Breast epithelium (tissue), 4 donors: Measurements from ENCODE around the gene UIMC1. TPM values are rescaled to one million over a fixed set of nuclear protein-coding genes. Genes with fewer than 3 reads are reported as not detected.
"Not testable (repeated sequence)": the region's sequence is repeated elsewhere in the genome, so short reads cannot be mapped to it uniquely, and the experiment has no call there.

ENCODE experiments used
- DNase-seq, 2 donors: peaks; one replicate each; pipeline ENCODE4 v3.0.0-alpha.2; 2019; ENCODE audit warnings: low spot score in 2 of 2
- H3K27ac ChIP-seq, 2 donors: fragments of 200-600 bp; sonication (generic) in 1 of 2; one replicate each; pipeline ENCODE4 v1.5.1; 2016 to 2019; ENCODE audit warnings: mild to moderate bottlenecking in 1 of 2
- H3K27me3 ChIP-seq, 2 donors: fragments of 200-600 bp; sonication (generic) in 1 of 2; one replicate each; pipeline versions ENCODE4 v1.5.1 to v1.6.0; 2017 to 2019; ENCODE audit warnings: control low read depth in 1 of 2, mild to moderate bottlenecking in 1 of 2
- H3K36me3 ChIP-seq: fragments of 200-600 bp; one replicate; pipeline ENCODE4 v1.5.1; 2019
- H3K4me1 ChIP-seq, 2 donors: fragments of 200-600 bp; sonication (generic); one replicate each; pipeline ENCODE4 v1.5.1; 2016 to 2019; ENCODE audit warnings: control low read depth in 1 of 2
- H3K4me3 ChIP-seq, 3 donors: fragments of 200-600 bp; sonication (generic); 1 replicate in 2 of 3; 2 replicates in 1 of 3; pipeline ENCODE4 v1.5.1; 2016 to 2019; ENCODE audit warnings: mild to moderate bottlenecking in 3 of 3, moderate library complexity in 2 of 3
- H3K9me3 ChIP-seq, 2 donors: fragments of 200-600 bp; sonication (generic) in 1 of 2; one replicate each; pipeline ENCODE4 v1.5.1; 2016 to 2019; ENCODE audit warnings: control low read depth in 1 of 2
- CTCF ChIP-seq, 3 donors: fragments of 450-650 bp; IDR thresholded peaks; one replicate each; pipeline ENCODE4 v1.5.1; 2016 to 2017; ENCODE audit warnings: antibody characterized with exemption in 3 of 3, mild to moderate bottlenecking in 3 of 3, moderate library complexity in 3 of 3
- POLR2A ChIP-seq: fragments of 450-650 bp; IDR thresholded peaks from one replicate; pipeline ENCODE4 v1.6.1; 2016; ENCODE audit warnings: antibody characterized with exemption, mild to moderate bottlenecking, moderate library complexity
- POLR2AphosphoS5 ChIP-seq, 3 donors: sonication (generic); formaldehyde crosslinking; IDR thresholded peaks; one replicate each; pipeline ENCODE4 v1.6.1; 2017; ENCODE audit warnings: antibody characterized with exemption in 3 of 3
- intact Hi-C: fragments of 100-400 bp; cut with DNase I; formaldehyde crosslinking; loops from one replicate; pipeline ENCODE4 v1.15.1; 2023; ENCODE audit warnings: low total_unique reads
- total RNA-seq, 3 donors: library from RNA; depleted of rRNA; stranded (reverse); fragments of >200 nt; gene quantifications; one replicate each; pipeline ENCODE4 v1.1.0, GENCODE V29; 2016

The UIMC1 gene
- total RNA-seq, result 10 to 100 TPM; 27.8 to 61.3 (median 53.1) TPM

GRCh38 chr5:177006265-177006972 is at the start of gene UIMC1:
TSS of gene UIMC1 (minus strand) at chr5:177006779. CDS start at chr5:176982615, 24,164 bp downstream.
- H3K9me3 ChIP-seq, result no peaks in the 10 kb centered on the region
- H3K4me1 ChIP-seq, result no peaks in the 10 kb centered on the region
- H3K4me3 ChIP-seq, result peak within 1 kb of the TSS; percentile 74 to 93 (median 91)
- intact Hi-C loops, result no loop called here
- H3K27ac ChIP-seq, result peak within 1 kb of the TSS; percentile 94 to 97
- no peaks in the 10 kb centered on the region for H3K36me3 ChIP-seq
- DNase-seq, result peak; percentile 81 to 90
- no peaks in the 10 kb centered on the region for H3K27me3 ChIP-seq
- peak; percentile 58 to 66 (median 63) for TF ChIP-seq POLR2AphosphoS5 (IDR thresholded peaks at IDR 0.05)
- TF ChIP-seq CTCF (IDR thresholded peaks at IDR 0.05), result no peak
- peak; percentile 45 for TF ChIP-seq POLR2A

- TF ChIP-seq CTCF (IDR thresholded peaks at IDR 0.05), result no peak
- no peak for TF ChIP-seq POLR2AphosphoS5 (IDR thresholded peaks at IDR 0.05)
- TF ChIP-seq POLR2A, result no peak
- intact Hi-C loops, result no loop called here
- H3K27ac ChIP-seq, result no peak overlapping the region
- no peaks in the 10 kb centered on the region for H3K36me3 ChIP-seq
- H3K4me3 ChIP-seq, result no peak overlapping the region
- H3K9me3 ChIP-seq, result no peaks in the 10 kb centered on the region
- no peaks in the 10 kb centered on the region for H3K4me1 ChIP-seq
- no peaks in the 10 kb centered on the region for H3K27me3 ChIP-seq
- no peak for DNase-seq
Observed at GRCh38 chr5:177049285-177049684, 42.7 kb upstream of the UIMC1 start.

GRCh38 chr5:177048531-177048930 is 42.0 kb upstream of the UIMC1 start:
- DNase-seq, H3K27ac ChIP-seq, H3K4me3 ChIP-seq, H3K36me3 ChIP-seq, intact Hi-C loops, H3K27me3 ChIP-seq, H3K4me1 ChIP-seq, H3K9me3 ChIP-seq: not testable (repeated sequence)

- Histone ChIP-seq H3K36me3 (no peaks in the 10 kb centered on the region), H3K4me1 (no peaks in the 10 kb centered on the region), H3K27me3 (no peaks in the 10 kb centered on the region), H3K27ac (no peak overlapping the region), H3K4me3 (no peak overlapping the region), H3K9me3 (no peaks in the 10 kb centered on the region)
- intact Hi-C loops, result no loop called here
- DNase-seq, result no peak
- no peak for TF ChIP-seq POLR2AphosphoS5 (IDR thresholded peaks at IDR 0.05)
- no peak for TF ChIP-seq POLR2A
- no peak for TF ChIP-seq CTCF (IDR thresholded peaks at IDR 0.05)
Observed at GRCh38 chr5:177045631-177046030, 39.1 kb upstream of the UIMC1 start.

GRCh38 chr5:177044641-177045040 is 38.1 kb upstream of the UIMC1 start:
- Histone ChIP-seq H3K4me3 (no peak overlapping the region), H3K4me1 (no peaks in the 10 kb centered on the region), H3K36me3 (no peaks in the 10 kb centered on the region), H3K27ac (no peak overlapping the region), H3K9me3 (no peaks in the 10 kb centered on the region), H3K27me3 (no peaks in the 10 kb centered on the region)
- DNase-seq, result no peak
- no peak for TF ChIP-seq POLR2AphosphoS5 (IDR thresholded peaks at IDR 0.05)
- no peak for TF ChIP-seq CTCF (IDR thresholded peaks at IDR 0.05)
- TF ChIP-seq POLR2A, result no peak
- intact Hi-C loops, result no loop called here
